Glomerular visceral epithelial cell (primary cell): Measurements from ENCODE around the gene GPR65.

Experiments used
- DNase-seq: peaks from one replicate; pipeline ENCODE4 v3.0.0-alpha.2; 2016; ENCODE audit errors: extremely low spot score

Gene GPR65

DNA sequence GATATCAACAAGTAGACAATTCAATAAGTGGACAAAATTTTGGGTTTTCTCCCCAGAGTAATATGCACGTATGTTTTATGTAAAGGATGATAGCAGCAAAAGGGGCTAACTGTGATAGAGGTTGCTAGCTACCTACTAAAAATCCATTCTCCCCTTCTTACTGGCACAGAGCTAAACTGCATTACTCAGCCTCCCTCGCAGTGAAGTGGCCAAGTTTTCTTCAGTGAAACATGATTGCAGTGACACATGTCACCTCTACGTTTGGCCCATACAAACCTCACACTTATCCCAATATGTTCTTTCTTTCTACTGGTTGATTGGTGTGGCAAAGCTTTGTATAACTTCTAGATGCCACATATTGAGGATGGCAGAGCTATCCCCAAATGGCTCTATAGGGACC is 34.3 kb downstream of the GPR65 start:
- DNase-seq = no peak

GRCh38 chr14:88040146-88040545 is 35.2 kb downstream of the GPR65 start:
- no peak for DNase-seq

- no peak for DNase-seq
These were observed 38.9 kb downstream of the GPR65 start for GRCh38 chr14:88043529-88044443.

DNA sequence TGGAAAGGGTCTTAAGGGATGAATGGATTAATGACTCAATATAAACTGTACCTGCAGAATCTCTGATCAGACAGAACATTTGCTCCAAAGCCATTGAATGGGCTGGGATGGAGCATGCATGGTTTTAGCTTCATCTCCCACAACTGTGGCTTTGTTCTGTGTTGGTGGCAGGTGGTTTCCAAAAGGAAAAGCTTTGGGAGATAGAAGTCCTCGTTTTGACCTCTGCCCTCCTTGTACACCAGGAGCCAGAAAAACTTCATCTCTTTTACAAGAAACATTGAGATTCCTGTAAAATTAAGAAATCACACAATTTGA is 39.5 kb downstream of the GPR65 start:
- DNase-seq = no peak

GRCh38 chr14:88044776-88045446 is 40.0 kb downstream of the GPR65 start:
- no peak for DNase-seq

- no peak for DNase-seq
These were observed 40.8 kb downstream of the GPR65 start for GRCh38 chr14:88045705-88046104.

- no peak for DNase-seq
These were observed 43.4 kb downstream of the GPR65 start for GRCh38 chr14:88048351-88048750.

DNA sequence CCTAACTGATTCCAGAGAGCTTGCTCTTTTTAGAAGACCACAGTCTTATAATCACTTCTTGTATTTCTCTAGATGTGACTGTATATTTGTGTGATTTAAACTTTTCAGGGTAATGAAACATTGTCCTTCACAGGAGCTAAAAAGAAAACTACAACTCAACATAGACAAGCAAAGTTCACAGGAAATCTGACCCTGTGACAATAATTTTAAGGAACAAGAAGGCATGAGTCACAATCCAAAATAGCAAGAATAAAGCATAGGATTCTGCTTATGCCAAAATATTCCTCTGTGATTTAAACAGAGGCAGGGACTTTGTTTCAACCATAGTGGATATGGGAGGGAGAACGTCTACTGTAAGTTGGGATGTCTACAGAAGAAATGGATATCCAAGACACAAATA is 44.3 kb downstream of the GPR65 start:
- no peak for DNase-seq

- DNase-seq = no peak
These were observed 45.0 kb downstream of the GPR65 start for GRCh38 chr14:88049936-88050335.

GRCh38 chr14:88060576-88060975 is 55.6 kb downstream of the GPR65 start:
- no peak for DNase-seq

GRCh38 chr14:88063811-88064210 is 58.9 kb downstream of the GPR65 start:
- DNase-seq = no peak
